Cardiac septum (tissue), 1 donor: ENCODE data around the gene ARRB2. TPM values are rescaled to one million over a fixed set of nuclear protein-coding genes. Genes with fewer than 3 reads are reported as not detected.
"Not testable (repeated sequence)": the region's sequence is repeated elsewhere in the genome, so short reads cannot be mapped to it uniquely, and the experiment has no call there.

ENCODE experiments used
- DNase-seq: peaks from one replicate; pipeline ENCODE4 v3.0.0-alpha.2; 2020; ENCODE audit warnings: low spot score
- intact Hi-C: fragments of 100-400 bp; cut with DNase I; formaldehyde crosslinking; loops from one replicate; pipeline ENCODE4 v1.14.0; 2022
- long read RNA-seq: library from polyadenylated mRNA; unstranded; transcript quantifications from one replicate; pipeline ENCODE4 v2.0.0, GENCODE V29; 2021
- total RNA-seq: library from RNA; stranded (reverse); fragmentation: NEBNext Ultra II Directional; extraction: Animal tissue kit (Norgen Biotek cat#: 25700); gene quantifications from one replicate; pipeline ENCODE4 v1.2.1, GENCODE V29; 2021
- donor health status: DM: no; HTN: no; CAD: no.

Gene ARRB2
- 20.8 TPM for total RNA-seq
- long read RNA-seq, partial matches to known transcripts, result 5 of 12 reads
- long read RNA-seq, other reads (novel, unspliced or antisense), result 3 of 12 reads

GRCh38 chr17:4709794-4710692, at the start of gene ARRB2:
ARRB2 (plus strand) TSS chr17:4710632; CDS start chr17:4710722, 90 bp downstream.
- peak; percentile 100 for DNase-seq
- intact Hi-C loops, result loop anchor here (1.0 to 5.0 kb wide), 3 partner anchors 21 to 192 kb away; partner anchors contain the start of genes CHRNE, GLTPD2, MED11 and VMO1

DNA sequence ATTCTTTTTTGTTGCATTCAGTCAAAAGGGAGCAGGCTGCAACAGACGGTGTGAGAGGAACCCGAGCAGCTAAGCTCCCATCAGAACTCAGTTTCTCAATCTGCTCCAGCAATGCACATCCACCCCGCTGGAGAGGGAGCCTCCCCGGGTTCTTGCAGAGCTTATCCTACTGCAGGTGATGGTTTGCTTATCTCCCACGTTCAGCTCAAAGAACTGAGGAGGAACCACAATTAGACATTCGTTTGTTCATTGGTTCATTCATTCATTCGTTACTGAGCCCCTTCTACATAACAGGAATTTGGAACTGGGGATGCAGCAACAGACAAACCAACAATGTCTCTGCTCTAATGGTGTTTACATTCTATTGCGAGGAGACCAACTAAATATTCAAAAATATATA, 46.7 kb upstream of the ARRB2 start:
- DNase-seq, result no peak
- intact Hi-C loops, result no loop called here

DNA sequence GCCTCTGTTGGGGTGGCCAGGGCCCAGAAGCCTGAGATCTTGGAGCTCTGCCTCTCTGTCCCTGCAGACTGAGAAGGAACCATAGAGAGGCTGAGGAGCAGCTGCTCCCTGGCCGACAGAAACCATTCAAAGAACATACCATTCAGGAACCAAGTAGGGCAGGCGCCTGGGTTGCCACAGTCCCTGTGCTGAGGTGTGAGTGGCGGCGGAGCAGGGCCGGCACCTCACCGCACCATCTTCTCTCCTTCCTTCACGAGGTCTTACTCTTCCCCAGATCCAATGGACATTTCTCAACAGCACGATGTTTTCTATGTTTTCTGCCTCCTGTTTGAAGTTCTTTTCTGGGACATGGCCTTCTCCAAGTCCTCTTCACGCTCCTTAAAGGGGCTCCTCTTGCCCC, 46.2 kb upstream of the ARRB2 start:
- no peak for DNase-seq
- intact Hi-C loops, result no loop called here

DNA sequence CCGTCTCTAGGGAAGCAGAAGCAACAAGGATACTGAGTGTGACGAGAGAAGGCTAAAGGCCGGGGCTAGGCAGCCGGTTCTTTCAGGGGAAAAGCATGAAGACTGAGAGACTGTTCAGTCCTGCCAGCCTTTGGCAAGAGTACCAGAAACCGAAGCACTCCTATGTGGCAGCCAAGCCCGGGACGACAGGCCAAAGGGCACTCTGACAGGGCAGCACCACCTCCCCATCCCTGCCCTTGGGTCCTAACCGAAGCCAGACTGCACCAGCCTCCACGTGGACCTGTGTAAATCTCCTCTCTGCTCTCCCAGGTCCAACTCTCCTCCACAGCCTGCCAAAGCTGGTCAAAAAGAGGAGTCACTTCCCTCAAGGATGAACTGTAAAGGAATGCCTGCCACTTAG, 45.4 kb upstream of the ARRB2 start:
- intact Hi-C loops, result no loop called here

GRCh38 chr17:4666296-4666695, 44.1 kb upstream of the ARRB2 start:
- no peak for DNase-seq
- intact Hi-C loops, result no loop called here

More for the DNA sequence above, 45.4 kb upstream of the ARRB2 start:
- DNase-seq, result no peak

- intact Hi-C loops, result no loop called here
- DNase-seq, result no peak
These were observed 43.3 kb upstream of the ARRB2 start for GRCh38 chr17:4667166-4667565.

DNA sequence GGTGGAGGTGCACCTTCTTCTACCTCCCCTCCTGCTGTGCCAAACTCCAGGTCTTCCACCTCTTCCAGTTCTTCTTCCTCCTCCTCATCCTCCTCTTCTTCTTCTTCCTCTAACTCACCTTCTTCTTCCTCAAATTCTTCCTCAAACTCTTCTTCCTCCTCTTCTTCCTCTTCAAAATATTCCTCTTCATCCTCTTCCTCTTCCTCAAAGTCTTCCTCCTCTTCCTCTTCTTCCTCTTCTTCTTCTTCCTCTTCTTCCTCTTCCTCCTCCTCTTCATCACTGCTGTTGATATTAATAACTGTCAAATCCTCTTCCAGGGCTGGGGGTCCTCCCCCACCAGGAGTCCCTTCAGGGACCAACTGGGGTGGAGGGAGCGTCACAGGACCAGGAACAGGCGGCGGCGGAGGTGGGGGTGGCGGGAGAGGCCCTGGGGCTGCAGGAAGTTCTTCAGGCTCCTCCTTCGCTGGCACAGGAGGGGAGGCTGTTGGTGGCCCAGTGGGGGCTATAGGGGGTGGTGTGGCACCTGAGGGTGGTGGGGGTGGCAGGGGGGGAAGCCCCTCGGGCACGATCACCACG, 38.3 kb upstream of the ARRB2 start:
- intact Hi-C loops, result no loop called here

GRCh38 chr17:4672751-4673150, 37.7 kb upstream of the ARRB2 start:
- intact Hi-C loops, result no loop called here

More for the DNA sequence above, 38.3 kb upstream of the ARRB2 start:
- no peak for DNase-seq

GRCh38 chr17:4673169-4673568, 37.3 kb upstream of the ARRB2 start:
- no peak for DNase-seq
- intact Hi-C loops, result no loop called here

More at GRCh38 chr17:4672751-4673150, 37.7 kb upstream of the ARRB2 start:
- DNase-seq, result no peak

DNA sequence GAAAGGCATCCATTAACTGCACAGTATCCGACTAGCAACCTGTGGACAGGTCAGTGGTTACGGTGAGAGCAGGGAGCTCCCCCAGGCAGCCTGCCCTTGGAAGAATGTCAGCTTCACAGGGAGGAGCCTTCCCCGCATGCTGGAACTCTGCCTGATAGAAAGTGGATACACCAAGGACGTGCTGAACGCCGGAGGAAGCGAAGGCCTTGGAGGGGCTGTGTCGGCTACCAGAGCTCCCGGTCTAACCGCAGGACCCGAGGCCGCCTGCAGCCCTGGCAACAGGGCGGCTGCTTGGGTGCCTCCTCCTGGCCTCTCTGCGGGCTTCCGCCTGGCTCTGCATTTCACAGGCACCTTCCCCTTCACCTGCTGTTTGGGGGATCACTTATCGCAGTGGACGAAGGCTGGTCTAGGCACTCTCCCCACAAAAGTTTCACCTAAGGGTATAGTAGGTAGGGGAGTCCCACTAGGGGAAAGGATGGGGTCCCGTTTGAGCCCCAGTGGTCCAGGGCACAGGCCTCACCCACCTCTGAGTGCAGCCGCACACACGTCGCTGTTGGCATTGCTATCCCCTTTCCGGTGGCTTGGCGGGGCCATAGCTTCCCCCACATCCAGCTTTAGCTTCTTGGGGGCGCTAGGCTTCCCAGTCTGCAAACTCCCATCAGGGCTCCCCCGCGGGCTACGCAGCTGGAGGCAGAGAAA, 36.3 kb upstream of the ARRB2 start:
- DNase-seq, result no peak

DNA sequence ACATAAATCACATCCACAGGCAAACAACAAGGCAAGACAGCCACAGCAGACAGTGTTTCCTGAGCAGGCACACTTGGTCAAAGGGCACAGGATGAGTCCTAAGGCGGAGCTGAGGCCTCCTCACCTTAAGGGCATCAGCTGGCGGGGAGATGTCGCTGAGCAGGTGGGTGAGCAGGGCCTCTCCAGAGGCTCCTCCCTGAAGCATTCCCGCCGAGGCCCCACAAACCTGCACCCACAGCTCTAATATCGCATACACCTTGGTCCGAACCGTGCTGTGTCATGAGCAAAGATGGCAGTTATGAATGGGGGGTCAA, 35.8 kb upstream of the ARRB2 start:
- DNase-seq, result no peak
- intact Hi-C loops, result no loop called here

More for the DNA sequence above, 36.3 kb upstream of the ARRB2 start:
- intact Hi-C loops, result no loop called here

DNA sequence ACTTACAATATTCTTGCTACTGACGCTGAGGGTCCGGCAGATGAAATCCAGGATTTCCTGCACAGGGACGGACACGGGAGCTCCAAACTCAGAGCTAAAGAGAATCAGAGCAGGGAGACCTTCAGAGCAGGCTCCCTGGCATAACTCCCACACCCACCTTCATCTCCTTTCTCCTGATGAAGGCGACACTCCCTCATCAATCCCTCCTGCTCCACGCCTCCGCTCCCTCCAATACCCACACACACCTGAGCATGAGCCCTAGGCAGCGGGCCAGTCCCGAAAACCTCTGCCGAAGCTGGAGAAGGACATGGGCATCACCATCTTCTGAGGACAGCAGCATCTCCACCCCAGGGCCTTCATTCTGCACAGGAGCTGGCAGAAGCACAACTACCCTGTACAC, 34.6 kb upstream of the ARRB2 start:
- intact Hi-C loops, result no loop called here
- no peak for DNase-seq

DNA sequence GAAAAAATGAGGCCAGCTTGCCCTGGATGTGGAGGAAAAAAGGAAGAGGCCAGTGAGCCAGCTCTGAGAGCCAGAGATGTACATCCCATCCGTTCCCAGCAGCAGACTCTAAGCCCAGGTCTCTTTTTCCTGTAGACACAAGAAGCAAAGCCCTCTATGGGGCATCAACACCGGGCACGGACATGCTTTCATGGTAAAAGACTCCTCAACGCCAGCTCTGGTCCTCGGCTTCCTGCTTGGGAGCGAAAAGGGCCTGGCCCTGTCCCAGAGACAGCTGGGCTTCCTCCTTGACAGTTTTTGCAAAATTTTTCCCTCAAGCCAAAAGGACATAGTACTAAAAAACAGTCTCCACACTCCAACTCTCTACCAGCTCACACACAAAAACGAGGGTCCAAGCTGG, 33.6 kb upstream of the ARRB2 start:
- no peak for DNase-seq
- intact Hi-C loops, result no loop called here

DNA sequence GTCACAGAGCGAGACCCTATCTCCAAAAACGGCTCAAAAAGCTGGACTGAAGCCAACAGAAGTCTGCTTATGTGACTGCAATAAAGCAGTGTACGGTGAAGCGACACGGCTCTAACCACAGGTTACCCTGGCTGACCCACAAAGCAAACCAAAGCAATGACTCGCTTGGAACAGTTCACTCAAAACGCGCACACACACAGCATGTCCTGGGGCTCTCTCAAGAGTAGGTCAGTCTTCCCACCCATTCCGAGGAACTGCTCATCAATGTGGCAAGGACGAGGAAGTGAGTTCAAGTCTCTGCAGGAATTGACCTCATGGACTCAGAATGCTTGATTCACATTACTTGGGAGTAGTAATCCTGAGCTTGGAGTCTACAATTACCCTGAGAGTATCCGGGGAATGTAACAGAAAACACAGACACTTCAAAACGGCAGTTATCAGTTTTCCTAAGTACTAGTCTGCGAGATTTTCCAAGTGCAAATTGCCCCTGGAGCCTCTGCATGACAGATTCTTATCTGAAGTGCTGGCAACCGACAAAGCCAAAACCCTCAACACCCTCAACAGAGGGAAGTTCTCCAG, 31.9 kb upstream of the ARRB2 start:
- no peak for DNase-seq
- intact Hi-C loops, result no loop called here

GRCh38 chr17:4679658-4680057, 30.8 kb upstream of the ARRB2 start:
- no peak for DNase-seq
- intact Hi-C loops, result no loop called here

DNA sequence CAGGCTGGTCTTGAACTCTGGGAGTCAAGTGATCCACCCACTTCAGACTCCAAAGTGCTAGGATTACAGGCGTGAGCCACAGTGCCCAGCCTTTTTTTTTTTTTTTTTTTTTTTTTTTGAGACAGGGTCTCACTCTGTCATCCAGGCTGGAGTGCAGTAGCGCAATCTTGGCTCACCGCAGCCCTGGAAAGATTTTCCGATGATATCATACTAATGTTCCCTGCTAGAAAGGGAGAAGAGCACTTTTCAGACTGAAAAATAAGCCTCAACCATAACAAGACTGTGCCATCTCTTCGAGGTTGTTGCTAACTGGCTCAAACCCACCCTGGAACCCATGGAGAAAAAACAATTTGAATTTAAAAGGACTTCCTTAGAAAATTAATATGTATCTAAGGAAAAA, 26.7 kb upstream of the ARRB2 start:
- DNase-seq, intact Hi-C loops: not testable (repeated sequence)

- intact Hi-C loops, DNase-seq: not testable (repeated sequence)
These were observed 20.6 kb upstream of the ARRB2 start for GRCh38 chr17:4689872-4690271.

DNA sequence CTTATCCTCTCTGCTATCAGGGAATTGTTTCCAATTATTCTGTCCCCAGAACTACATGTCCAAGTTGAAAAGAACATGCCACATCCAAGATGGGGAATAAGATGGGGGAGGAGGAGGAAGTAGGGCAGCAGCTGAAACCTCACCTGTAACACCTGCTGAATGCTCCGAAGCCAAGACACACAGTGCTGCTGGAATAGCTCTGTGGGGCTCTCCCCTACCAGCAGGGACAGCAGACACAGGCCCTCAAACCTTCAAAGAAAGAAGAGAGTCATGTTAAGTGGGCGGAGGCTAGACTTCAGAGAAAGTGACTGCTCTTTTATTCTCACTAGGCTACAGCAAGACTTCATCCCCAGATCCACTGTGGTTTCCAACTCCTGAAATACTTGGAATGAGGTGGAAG, 19.7 kb upstream of the ARRB2 start:
- no peak for DNase-seq
- intact Hi-C loops, result no loop called here

- DNase-seq, result no peak
- intact Hi-C loops, result no loop called here
These were observed 18.7 kb upstream of the ARRB2 start for GRCh38 chr17:4691686-4692085.

GRCh38 chr17:4693416-4693815, 17.0 kb upstream of the ARRB2 start:
- DNase-seq, result peak; percentile 1
- intact Hi-C loops, result no loop called here
